DOHH2 (cell line): ENCODE data around the gene RAVER1.

Experiments
- EZH2phosphoT487 ChIP-seq: fragments of 200-600 bp; sonication (generic); IDR thresholded peaks from 2 replicates; pipeline ENCODE4 v1.6.1; 2017; ENCODE audit warnings: borderline replicate concordance, mild to moderate bottlenecking, antibody characterized with exemption, low read length, moderate library complexity, mixed read lengths
- TF ChIP-seq, protein P1 (sequence below): fragments of 200-600 bp; sonication (generic); IDR thresholded peaks from one replicate; pipeline ENCODE4 v1.5.1; 2014; ENCODE audit warnings: antibody characterized with exemption, mild to moderate bottlenecking, low read depth, low read length; ENCODE audit not compliant: poor library complexity, severe bottlenecking

DNA sequence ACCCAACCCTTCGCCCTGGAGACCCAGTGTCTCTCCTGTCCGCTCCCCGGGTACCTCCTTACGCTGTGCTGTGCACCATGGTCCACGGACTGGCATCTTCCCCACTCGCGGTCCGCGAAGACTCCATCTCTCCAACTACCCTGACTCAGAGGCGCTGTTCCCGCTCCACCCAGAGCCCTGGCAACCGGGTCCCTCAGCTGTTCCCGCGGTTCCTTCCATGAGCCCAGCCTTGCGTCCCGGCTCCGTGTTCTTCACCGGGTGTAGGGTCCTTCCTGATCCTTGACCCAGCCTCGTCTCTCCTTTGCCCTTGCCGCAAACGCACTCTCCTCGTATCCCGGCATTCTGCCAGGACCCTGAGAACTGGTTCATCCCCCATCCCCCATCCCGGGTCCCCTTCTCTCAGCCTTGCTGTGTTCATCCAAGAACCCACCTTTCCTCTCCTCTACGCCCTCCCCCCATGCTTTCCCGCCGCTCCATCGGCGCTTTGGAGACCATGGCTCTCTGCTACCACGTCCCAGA, 42.9 kb downstream of the RAVER1 start:
- TF ChIP-seq, protein P1, sequence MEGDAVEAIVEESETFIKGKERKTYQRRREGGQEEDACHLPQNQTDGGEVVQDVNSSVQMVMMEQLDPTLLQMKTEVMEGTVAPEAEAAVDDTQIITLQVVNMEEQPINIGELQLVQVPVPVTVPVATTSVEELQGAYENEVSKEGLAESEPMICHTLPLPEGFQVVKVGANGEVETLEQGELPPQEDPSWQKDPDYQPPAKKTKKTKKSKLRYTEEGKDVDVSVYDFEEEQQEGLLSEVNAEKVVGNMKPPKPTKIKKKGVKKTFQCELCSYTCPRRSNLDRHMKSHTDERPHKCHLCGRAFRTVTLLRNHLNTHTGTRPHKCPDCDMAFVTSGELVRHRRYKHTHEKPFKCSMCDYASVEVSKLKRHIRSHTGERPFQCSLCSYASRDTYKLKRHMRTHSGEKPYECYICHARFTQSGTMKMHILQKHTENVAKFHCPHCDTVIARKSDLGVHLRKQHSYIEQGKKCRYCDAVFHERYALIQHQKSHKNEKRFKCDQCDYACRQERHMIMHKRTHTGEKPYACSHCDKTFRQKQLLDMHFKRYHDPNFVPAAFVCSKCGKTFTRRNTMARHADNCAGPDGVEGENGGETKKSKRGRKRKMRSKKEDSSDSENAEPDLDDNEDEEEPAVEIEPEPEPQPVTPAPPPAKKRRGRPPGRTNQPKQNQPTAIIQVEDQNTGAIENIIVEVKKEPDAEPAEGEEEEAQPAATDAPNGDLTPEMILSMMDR = no peak
- TF ChIP-seq EZH2phosphoT487 = no peak; the same call in 1 of the 2 replicates
